Hepatocyte (in vitro differentiated cells): ENCODE measurements around the gene ARHGAP28. TPM values are rescaled to one million over a fixed set of nuclear protein-coding genes. Genes with fewer than 3 reads are reported as not detected.
"Not testable (repeated sequence)": the region's sequence is repeated elsewhere in the genome, so short reads cannot be mapped to it uniquely, and the experiment has no call there.

Source experiments
- DNase-seq: peaks from one replicate; pipeline ENCODE4 v3.0.0-alpha.2; 2016; ENCODE audit warnings: low spot score
- H2AFZ ChIP-seq: fragments of 200-600 bp; sonication (generic); 2 replicates; pipeline ENCODE4 v1.6.0; 2016; ENCODE audit warnings: antibody characterized with exemption, mild to moderate bottlenecking
- H3K27ac ChIP-seq: fragments of 200-600 bp; sonication (generic); 2 replicates; pipeline ENCODE4 v1.5.1; 2016; ENCODE audit warnings: mild to moderate bottlenecking
- H3K27me3 ChIP-seq: fragments of 200-600 bp; sonication (generic); 2 replicates; pipeline ENCODE4 v1.6.1; 2016
- H3K36me3 ChIP-seq: fragments of 200-600 bp; sonication (generic); replicated peaks from 2 replicates; pipeline ENCODE4 v1.5.1; 2016; ENCODE audit warnings: low read depth; ENCODE audit not compliant: insufficient read depth
- H3K4me1 ChIP-seq: fragments of 200-600 bp; sonication (generic); 2 replicates; pipeline ENCODE4 v1.5.1; 2016; ENCODE audit warnings: mild to moderate bottlenecking, moderate library complexity; ENCODE audit not compliant: insufficient read depth
- H3K4me2 ChIP-seq: fragments of 200-600 bp; sonication (generic); 2 replicates; pipeline ENCODE4 v1.6.0; 2016
- H3K4me3 ChIP-seq: fragments of 200-600 bp; sonication (generic); 2 replicates; pipeline ENCODE4 v1.5.1; 2016; ENCODE audit warnings: mild to moderate bottlenecking
- H3K79me2 ChIP-seq: fragments of 200-600 bp; sonication (generic); 2 replicates; pipeline ENCODE4 v1.6.0; 2017; ENCODE audit warnings: mild to moderate bottlenecking
- H3K9me2 ChIP-seq: fragments of 200-600 bp; sonication (generic); replicated peaks from 2 replicates; pipeline ENCODE4 v1.6.0; 2017; ENCODE audit warnings: mild to moderate bottlenecking; ENCODE audit not compliant: insufficient read depth
- H3K9me3 ChIP-seq: fragments of 200-600 bp; sonication (generic); 2 replicates; pipeline ENCODE4 v1.5.1; 2016; ENCODE audit warnings: low read depth, mild to moderate bottlenecking
- H4K20me1 ChIP-seq: fragments of 200-600 bp; sonication (generic); 2 replicates; pipeline ENCODE4 v1.6.0; 2016; ENCODE audit warnings: mild to moderate bottlenecking; ENCODE audit not compliant: insufficient read depth, poor library complexity, severe bottlenecking
- CTCF ChIP-seq: fragments of 200-600 bp; sonication (generic); IDR thresholded peaks from 2 replicates; pipeline ENCODE4 v1.5.1; 2016; ENCODE audit warnings: antibody characterized with exemption, mild to moderate bottlenecking; ENCODE audit not compliant: poor library complexity
- EZH2 ChIP-seq: fragments of 200-600 bp; sonication (generic); IDR thresholded peaks from 2 replicates; pipeline ENCODE4 v1.6.1; 2016; ENCODE audit warnings: antibody characterized with exemption, mild to moderate bottlenecking, borderline replicate concordance
- EZH2phosphoT487 ChIP-seq: fragments of 200-600 bp; sonication (generic); IDR thresholded peaks from one replicate; pipeline ENCODE4 v1.6.1; 2018; ENCODE audit warnings: antibody characterized with exemption, mild to moderate bottlenecking, low read depth, moderate library complexity; ENCODE audit not compliant: unreplicated experiment, severe bottlenecking
- WGBS: methylation state at CpG from one replicate; pipeline ENCODE4 v1.1.6; 2016; ENCODE audit warnings: low lambda C conversion rate; ENCODE audit errors: missing lambda C conversion rate; 5-methylcytosine and 5-hydroxymethylcytosine counted together
- polyA plus RNA-seq: library from polyadenylated mRNA; unstranded; fragments of >200 nt; fragmentation: Nextera tagmentation; extraction: Ambion mirVana; gene quantifications from 2 replicates; pipeline ENCODE4 v1.2.1, GENCODE V29; 2016
- total RNA-seq: library from RNA; depleted of rRNA; stranded (reverse); fragments of >200 nt; gene quantifications from 2 replicates; pipeline ENCODE4 v1.2.3, GENCODE V29; 2014

The ARHGAP28 gene
- total and polyA plus RNA-seq, 2 experiments from 2014 or later: 23.5 to 60.7 TPM

- peak overlapping the region; percentile 31 for H3K4me2 ChIP-seq
- peaks cover 61% of the 10 kb centered on the region for H3K79me2 ChIP-seq
- no peak overlapping the region for H3K27ac ChIP-seq
- 96% methylated on average over 3 of the region's 3 CpGs for WGBS
- no peaks in the 10 kb centered on the region for H3K9me2 ChIP-seq
- H4K20me1 ChIP-seq: no peaks in the 10 kb centered on the region
- no peaks in the 10 kb centered on the region for H3K27me3 ChIP-seq
- H2AFZ ChIP-seq: no peak overlapping the region
- no peaks in the 10 kb centered on the region for H3K36me3 ChIP-seq
- TF ChIP-seq CTCF: no peak
- TF ChIP-seq EZH2: no peak
- no peak for TF ChIP-seq EZH2phosphoT487
- no peak for DNase-seq
- no peaks in the 10 kb centered on the region for H3K9me3 ChIP-seq
- no peak overlapping the region for H3K4me3 ChIP-seq
- H3K4me1 ChIP-seq: peaks cover 11% of the 10 kb centered on the region
Measured at GRCh38 chr18:6796511-6796910, 67.0 kb downstream of the ARHGAP28 start.

- H3K36me3 ChIP-seq: no peaks in the 10 kb centered on the region
- DNase-seq: no peak
- WGBS: 96% methylated on average over 5 of the region's 5 CpGs
- H2AFZ ChIP-seq: no peak overlapping the region
- H3K4me1 ChIP-seq: peaks cover 11% of the 10 kb centered on the region
- no peaks in the 10 kb centered on the region for H3K9me3 ChIP-seq
- no peaks in the 10 kb centered on the region for H3K9me2 ChIP-seq
- no peaks in the 10 kb centered on the region for H4K20me1 ChIP-seq
- no peaks in the 10 kb centered on the region for H3K27me3 ChIP-seq
- H3K27ac ChIP-seq: peak overlapping the region; percentile 29
- no peak overlapping the region for H3K4me2 ChIP-seq
- TF ChIP-seq EZH2 (no peak), EZH2phosphoT487 (no peak), CTCF (no peak)
- H3K4me3 ChIP-seq: no peak overlapping the region
- peaks cover 63% of the 10 kb centered on the region for H3K79me2 ChIP-seq
Measured at GRCh38 chr18:6797171-6797570, 67.7 kb downstream of the ARHGAP28 start.

- DNase-seq: no peak
- Histone ChIP-seq H2AFZ (no peak overlapping the region), H3K79me2 (peaks cover 53% of the 10 kb centered on the region), H3K27me3 (no peaks in the 10 kb centered on the region), H3K9me2 (no peaks in the 10 kb centered on the region), H4K20me1 (no peaks in the 10 kb centered on the region), H3K4me3 (no peak overlapping the region), H3K9me3 (peaks cover 4% of the 10 kb centered on the region), H3K27ac (no peak overlapping the region), H3K4me2 (no peak overlapping the region), H3K4me1 (peaks cover 11% of the 10 kb centered on the region), H3K36me3 (no peaks in the 10 kb centered on the region)
- WGBS: 97% methylated on average over 1 of the region's 1 CpG
- TF ChIP-seq CTCF (no peak), EZH2 (no peak), EZH2phosphoT487 (no peak)
Measured at GRCh38 chr18:6798896-6799295, 69.4 kb downstream of the ARHGAP28 start.

GRCh38 chr18:6800309-6800708 is 70.8 kb downstream of the ARHGAP28 start:
- H3K4me2 ChIP-seq, DNase-seq, H2AFZ ChIP-seq, H3K27me3 ChIP-seq, H3K9me2 ChIP-seq, H3K4me3 ChIP-seq, H4K20me1 ChIP-seq, H3K4me1 ChIP-seq, H3K36me3 ChIP-seq, H3K9me3 ChIP-seq, H3K27ac ChIP-seq: not testable (repeated sequence)
- peaks cover 57% of the 10 kb centered on the region for H3K79me2 ChIP-seq
- WGBS: 90% methylated on average over 1 of the region's 1 CpG
